HG02852 (cell line): Measurements from ENCODE around the gene TRPV5.
"Not testable (repeated sequence)": the region's sequence is repeated elsewhere in the genome, so short reads cannot be mapped to it uniquely, and the experiment has no call there.

Experiments
- ATAC-seq: cut with Tn5 transposase; IDR thresholded peaks from one replicate; pipeline ENCODE4 v1.9.1; 2021; ENCODE audit warnings: mild to moderate bottlenecking, moderate library complexity; ENCODE audit not compliant: unreplicated experiment

The TRPV5 gene

GRCh38 chr7:142933624-142934023 is at the start of gene TRPV5:
TRPV5 (minus strand) TSS chr7:142933746; CDS start chr7:142933459, 287 bp downstream.
- ATAC-seq: no peak

GRCh38 chr7:142978402-142978801 is 44.9 kb upstream of the TRPV5 start:
- ATAC-seq: not testable (repeated sequence)

GRCh38 chr7:142974626-142975025 is 41.1 kb upstream of the TRPV5 start:
- ATAC-seq: no peak

GRCh38 chr7:142969183-142969582 is 35.6 kb upstream of the TRPV5 start:
- ATAC-seq: no peak

GRCh38 chr7:142968229-142968628 is 34.7 kb upstream of the TRPV5 start:
- ATAC-seq: no peak

GRCh38 chr7:142964502-142965246 is 31.1 kb upstream of the TRPV5 start:
- ATAC-seq: no peak

- ATAC-seq: no peak
These were observed 30.4 kb upstream of the TRPV5 start for GRCh38 chr7:142963993-142964392.

GRCh38 chr7:142962991-142963390 is 29.4 kb upstream of the TRPV5 start:
- ATAC-seq: no peak

- no peak for ATAC-seq
These were observed 28.7 kb upstream of the TRPV5 start, which contains the start of gene KEL for GRCh38 chr7:142961973-142962926. KEL (minus strand) TSS chr7:142962363; CDS start chr7:142962206, 157 bp downstream.

GRCh38 chr7:142961595-142961972 is 28.0 kb upstream of the TRPV5 start:
- no peak for ATAC-seq

GRCh38 chr7:142960955-142961512 is 27.5 kb upstream of the TRPV5 start:
- no peak for ATAC-seq

GRCh38 chr7:142959202-142959601 is 25.7 kb upstream of the TRPV5 start:
- ATAC-seq: no peak

- ATAC-seq: no peak
These were observed 24.2 kb upstream of the TRPV5 start for GRCh38 chr7:142957723-142958122.

- ATAC-seq: no peak
These were observed 23.5 kb upstream of the TRPV5 start for GRCh38 chr7:142956951-142957623.

GRCh38 chr7:142954680-142955268 is 21.2 kb upstream of the TRPV5 start:
- ATAC-seq: no peak

- ATAC-seq: no peak
These were observed 16.7 kb upstream of the TRPV5 start for GRCh38 chr7:142950235-142950634.

- ATAC-seq: no peak
These were observed 15.1 kb upstream of the TRPV5 start for GRCh38 chr7:142948603-142949002.

GRCh38 chr7:142945001-142945400 is 11.5 kb upstream of the TRPV5 start:
- ATAC-seq: no peak

GRCh38 chr7:142943706-142944268 is 10.2 kb upstream of the TRPV5 start:
- ATAC-seq: no peak

- no peak for ATAC-seq
These were observed 9.2 kb upstream of the TRPV5 start for GRCh38 chr7:142942746-142943145.
